Coronary artery (tissue), 2 donors: ENCODE data around the gene EFCAB8.

ENCODE experiments used
- DNase-seq: peaks from one replicate; pipeline ENCODE4 v3.0.0-alpha.2; 2017; ENCODE audit warnings: low spot score
- H3K27ac ChIP-seq, 2 donors: fragments of 200-600 bp; sonication (generic); one replicate each; pipeline ENCODE4 v1.5.1; 2016 to 2019
- H3K4me3 ChIP-seq: fragments of 200-600 bp; sonication (generic); 2 replicates; pipeline ENCODE4 v1.5.1; 2016; ENCODE audit warnings: mild to moderate bottlenecking, moderate library complexity
- TF ChIP-seq, protein P1 (sequence below): fragments of 200-600 bp; sonication (generic); IDR thresholded peaks from one replicate; pipeline ENCODE4 v1.5.1; 2019; ENCODE audit warnings: antibody characterized with exemption

The EFCAB8 gene

DNA sequence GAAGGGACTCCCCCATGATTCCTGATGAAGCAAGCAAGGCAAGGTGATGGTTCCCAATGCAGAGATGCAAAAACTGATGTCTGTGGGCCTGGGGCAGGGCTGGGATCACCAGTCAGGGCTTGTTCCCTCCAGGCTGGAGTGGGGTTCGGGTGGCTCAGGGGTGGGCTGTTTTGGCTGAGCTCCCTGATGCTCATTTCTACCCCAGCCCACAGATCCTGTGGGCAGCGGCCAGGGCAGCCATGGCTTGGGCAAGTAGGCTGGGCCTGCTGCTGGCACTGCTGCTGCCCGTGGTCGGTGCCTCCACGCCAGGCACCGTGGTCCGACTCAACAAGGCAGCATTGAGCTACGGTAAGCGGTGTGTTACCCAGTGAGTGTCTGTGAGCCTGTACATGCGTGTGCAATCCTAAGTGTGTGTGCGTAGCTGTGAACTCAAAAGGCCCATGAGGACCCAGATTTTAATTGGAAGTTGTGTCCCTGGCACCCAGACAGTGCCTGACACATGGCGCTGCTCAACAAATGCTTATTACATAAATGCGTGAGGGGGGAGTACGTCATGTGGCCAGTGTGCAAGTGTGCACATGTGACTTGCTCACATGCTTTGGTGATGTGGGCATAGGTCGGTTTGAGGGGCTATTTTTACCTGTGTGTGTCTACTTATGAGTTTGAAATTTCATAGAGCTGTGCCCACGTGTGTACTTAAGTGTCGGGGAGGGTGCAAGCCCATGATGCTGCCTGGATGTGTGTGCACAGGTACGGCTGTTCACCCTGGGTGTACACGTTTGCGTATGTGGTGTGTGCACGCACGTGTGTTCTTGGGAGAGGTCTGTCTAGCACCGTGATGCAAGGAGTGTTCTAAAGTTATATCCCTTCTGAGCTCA is 149.9 kb downstream of the EFCAB8 start:
- H3K4me3 ChIP-seq: no peak overlapping the region
- TF ChIP-seq, protein P1, sequence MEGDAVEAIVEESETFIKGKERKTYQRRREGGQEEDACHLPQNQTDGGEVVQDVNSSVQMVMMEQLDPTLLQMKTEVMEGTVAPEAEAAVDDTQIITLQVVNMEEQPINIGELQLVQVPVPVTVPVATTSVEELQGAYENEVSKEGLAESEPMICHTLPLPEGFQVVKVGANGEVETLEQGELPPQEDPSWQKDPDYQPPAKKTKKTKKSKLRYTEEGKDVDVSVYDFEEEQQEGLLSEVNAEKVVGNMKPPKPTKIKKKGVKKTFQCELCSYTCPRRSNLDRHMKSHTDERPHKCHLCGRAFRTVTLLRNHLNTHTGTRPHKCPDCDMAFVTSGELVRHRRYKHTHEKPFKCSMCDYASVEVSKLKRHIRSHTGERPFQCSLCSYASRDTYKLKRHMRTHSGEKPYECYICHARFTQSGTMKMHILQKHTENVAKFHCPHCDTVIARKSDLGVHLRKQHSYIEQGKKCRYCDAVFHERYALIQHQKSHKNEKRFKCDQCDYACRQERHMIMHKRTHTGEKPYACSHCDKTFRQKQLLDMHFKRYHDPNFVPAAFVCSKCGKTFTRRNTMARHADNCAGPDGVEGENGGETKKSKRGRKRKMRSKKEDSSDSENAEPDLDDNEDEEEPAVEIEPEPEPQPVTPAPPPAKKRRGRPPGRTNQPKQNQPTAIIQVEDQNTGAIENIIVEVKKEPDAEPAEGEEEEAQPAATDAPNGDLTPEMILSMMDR: no peak

DNA sequence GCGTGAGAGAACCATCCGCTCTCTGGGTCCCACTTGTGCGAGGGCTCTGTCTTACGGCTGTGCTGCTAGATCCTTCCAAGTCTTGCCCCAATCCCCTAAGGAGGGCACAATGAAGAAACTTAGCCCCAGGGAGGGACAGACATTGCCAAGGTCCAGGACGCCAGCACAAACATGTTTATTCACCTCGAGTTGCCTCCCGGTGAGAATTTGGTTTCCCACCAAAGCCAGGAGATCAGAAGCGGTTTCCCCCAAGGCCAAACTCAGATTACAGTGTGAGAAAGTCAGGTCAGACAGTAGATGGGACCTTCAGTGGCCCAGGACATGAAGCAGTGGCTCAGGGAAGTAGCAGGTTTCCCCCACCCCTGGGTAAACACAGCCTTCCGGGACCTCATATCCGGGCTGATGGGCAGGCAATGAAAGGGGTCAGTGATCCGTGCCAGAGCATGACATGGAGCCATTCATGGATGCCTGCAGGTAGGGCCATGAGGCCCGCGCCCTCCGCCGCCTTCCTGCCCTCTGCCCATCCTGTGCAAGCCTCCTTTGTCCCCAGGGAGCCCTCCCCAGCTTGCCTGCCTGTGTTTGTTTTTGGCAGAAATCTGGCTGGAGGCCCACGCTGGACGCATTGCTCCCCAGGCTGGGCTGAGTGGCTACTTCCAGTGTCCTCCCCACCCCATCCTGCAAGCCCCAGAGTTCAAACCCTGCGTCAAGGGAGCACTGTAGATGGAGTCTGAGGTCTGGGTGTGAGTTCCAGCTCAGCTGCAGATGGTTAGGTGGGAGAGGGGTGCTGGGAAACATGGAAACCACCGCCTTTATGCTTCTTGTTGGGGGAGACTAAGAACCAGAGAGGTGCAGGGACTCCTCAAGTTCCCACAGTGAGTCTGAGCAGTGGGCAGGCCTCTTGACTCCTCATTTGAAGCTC is 150.8 kb downstream of the EFCAB8 start:
- TF ChIP-seq, protein P1: no peak
- Histone ChIP-seq H3K4me3 (no peak overlapping the region), H3K27ac (no peak overlapping the region)
- DNase-seq: no peak

More for the DNA sequence above, 149.9 kb downstream of the EFCAB8 start:
- no peak for DNase-seq
- no peak overlapping the region for H3K27ac ChIP-seq

DNA sequence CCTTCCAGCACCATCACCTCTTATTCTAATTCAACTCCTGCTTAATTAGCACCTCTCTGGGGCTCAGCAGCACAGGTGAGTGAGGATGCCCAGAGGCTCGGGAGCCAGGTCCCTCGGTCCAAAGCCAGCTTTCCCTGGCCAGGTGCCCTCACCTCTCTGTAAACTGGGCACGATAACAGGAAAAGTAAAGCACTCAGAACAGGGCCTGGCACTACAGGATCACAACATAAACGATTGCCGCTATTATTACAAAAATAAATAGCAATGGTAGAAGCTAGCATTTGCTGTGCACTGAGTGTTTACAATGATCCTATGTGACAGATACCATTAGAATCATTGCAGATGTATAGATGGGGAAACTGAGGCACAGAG is 151.4 kb downstream of the EFCAB8 start:
- no peak for DNase-seq
- no peak overlapping the region for H3K27ac ChIP-seq
- TF ChIP-seq, protein P1: no peak
- no peak overlapping the region for H3K4me3 ChIP-seq

DNA sequence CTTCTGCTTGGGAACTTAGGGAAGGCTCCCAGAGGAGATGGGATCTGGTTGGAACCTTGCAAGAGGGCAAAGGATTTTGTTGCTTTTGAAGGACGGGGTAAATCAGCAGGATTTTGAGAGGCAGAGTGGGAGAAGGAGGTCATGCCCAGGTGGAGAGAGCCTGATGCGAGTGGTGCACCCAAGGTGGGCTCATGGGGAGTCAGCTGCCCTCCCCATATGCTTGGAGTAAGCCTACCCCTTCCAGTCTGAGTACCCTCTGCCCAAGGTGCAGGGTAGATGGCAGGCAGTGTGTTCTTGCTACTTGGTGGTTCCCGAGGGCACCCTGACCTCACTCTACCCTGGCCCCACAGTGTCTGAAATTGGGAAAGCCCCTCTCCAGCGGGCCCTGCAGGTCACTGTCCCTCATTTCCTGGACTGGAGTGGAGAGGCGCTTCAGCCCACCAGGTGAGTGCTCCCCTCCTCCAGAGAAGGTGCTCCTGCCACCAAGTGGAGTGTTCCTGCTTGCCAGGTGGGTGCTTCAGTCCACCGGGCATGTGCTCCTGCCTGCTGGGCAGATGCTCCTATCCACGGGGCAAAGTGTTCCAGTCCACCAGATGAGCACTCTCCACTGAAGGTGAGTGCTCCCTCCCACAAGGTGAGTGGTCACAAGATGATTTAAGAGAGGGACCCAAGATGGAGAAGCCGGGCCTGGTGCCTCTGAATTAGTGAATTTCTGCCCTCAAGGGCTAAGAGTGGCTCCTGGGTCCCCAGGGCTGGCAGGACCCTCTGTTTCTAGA is 152.1 kb downstream of the EFCAB8 start:
- H3K4me3 ChIP-seq: no peak overlapping the region
- no peak overlapping the region for H3K27ac ChIP-seq
- TF ChIP-seq, protein P1: no peak
- DNase-seq: no peak
